ENCODE measurements around the gene B4GALT5. TPM values are rescaled to one million over a fixed set of nuclear protein-coding genes. Genes with fewer than 3 reads are reported as not detected.
A peak's percentile ranks its signal among the peaks of the same experiment; 100 is the strongest.
"Not testable (repeated sequence)": the region's sequence is repeated elsewhere in the genome, so short reads cannot be mapped to it uniquely, and the experiment has no call there.

Gene B4GALT5
- total and polyA plus RNA-seq, 12 donors = 14.2 to 137 (median 69.1) TPM

DNA sequence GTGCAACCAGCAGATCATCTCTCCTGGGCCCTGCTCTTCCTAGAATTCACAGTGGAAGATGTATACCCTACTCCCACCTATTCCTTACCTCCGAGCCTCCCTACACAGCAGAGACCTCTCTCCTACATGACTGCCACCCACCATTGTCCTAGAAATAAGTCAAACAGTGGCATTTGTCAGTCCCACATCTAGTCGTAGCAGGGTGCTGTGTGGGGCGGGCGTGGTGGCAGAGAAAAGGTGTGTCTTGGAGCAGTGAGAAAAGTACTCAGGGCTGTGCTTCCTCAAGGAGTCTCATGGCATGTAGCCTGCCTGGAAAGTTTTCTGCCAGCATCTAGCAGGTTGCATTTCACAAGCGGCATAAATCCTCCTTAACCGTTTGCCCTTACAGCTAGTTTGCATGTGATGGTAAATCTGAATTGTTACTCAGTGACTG, 86.3 kb downstream of the B4GALT5 start:
- Histone ChIP-seq H3K27ac (no peak overlapping the region), H3K36me3 (replicated peaks in 1 of 2) (no peaks in the 10 kb centered on the region), H3K4me1 (replicated peaks in 1 of 2) (peaks cover 15 to 18% of the 10 kb centered on the region in 2 donors), H3K27me3 (no peaks in the 10 kb centered on the region), H3K4me3 (no peak overlapping the region), H3K9me3 (replicated peaks in 1 of 3) (peaks cover 0 to 5% (median 0%) of the 10 kb centered on the region in 3 donors)
- TF ChIP-seq POLR2A (IDR thresholded peaks at IDR 0.05) = no peak
- peak in 1 of 7 donors; percentile 6 for DNase-seq
- 71 to 93% (median 80%) methylated on average over 6 of the region's 6 CpGs for WGBS, 4 donors
- intact Hi-C loops (cut with DNase I) = no loop called here

DNA sequence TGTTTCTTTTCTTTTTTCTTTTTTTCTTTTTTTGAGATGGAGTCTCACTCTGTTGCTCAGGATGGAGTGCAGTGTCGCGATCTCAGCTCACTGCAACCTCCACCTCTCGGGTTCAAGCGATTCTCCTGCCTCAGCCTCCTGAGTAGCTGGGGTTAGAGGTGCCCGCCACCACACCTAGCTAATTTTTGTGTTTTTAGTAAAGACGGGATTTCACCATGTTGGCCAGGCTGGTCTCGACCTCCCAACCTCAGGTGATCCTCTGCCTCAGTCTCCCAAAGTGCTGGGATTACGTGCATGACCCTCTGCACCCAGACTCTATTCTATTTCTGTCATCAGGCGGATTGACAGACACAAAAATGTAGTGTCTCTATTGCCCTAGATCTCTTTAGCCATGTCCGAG, 88.7 kb downstream of the B4GALT5 start:
- peak in 1 of 7 donors; percentile 1 for DNase-seq

DNA sequence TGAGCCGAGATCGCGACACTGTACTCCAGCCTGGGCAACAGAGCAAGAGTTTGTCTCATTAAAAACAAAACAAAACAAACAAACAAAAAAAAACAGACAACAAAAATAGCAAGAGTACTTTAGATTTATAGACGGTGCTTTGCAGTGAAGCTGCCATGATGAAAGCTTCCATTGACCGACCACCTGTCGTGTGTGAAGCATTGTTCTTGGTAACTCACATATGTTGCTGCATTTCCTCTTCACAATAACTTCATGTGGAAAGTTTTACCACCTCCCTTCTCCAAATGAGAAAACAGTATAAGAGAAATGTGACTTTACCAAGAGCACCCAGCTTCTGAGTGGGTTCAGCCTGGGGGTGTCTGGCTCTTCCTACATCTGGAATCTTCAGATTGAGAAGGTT, 89.4 kb downstream of the B4GALT5 start:
- no peaks in the 10 kb centered on the region for H3K36me3 ChIP-seq (replicated peaks in 1 of 2)
- peaks cover 0 to 9% (median 0%) of the 10 kb centered on the region in 3 donors for H3K9me3 ChIP-seq (replicated peaks in 1 of 3)
- no peak for DNase-seq
- H3K4me3 ChIP-seq = no peak overlapping the region
- no peaks in the 10 kb centered on the region for H3K27me3 ChIP-seq
- no peak overlapping the region for H3K27ac ChIP-seq
- H3K4me1 ChIP-seq (replicated peaks in 1 of 2) = no peaks in the 10 kb centered on the region
- 91 to 96% (median 92%) methylated on average over 6 of the region's 6 CpGs for WGBS, 4 donors
- TF ChIP-seq, protein P1, sequence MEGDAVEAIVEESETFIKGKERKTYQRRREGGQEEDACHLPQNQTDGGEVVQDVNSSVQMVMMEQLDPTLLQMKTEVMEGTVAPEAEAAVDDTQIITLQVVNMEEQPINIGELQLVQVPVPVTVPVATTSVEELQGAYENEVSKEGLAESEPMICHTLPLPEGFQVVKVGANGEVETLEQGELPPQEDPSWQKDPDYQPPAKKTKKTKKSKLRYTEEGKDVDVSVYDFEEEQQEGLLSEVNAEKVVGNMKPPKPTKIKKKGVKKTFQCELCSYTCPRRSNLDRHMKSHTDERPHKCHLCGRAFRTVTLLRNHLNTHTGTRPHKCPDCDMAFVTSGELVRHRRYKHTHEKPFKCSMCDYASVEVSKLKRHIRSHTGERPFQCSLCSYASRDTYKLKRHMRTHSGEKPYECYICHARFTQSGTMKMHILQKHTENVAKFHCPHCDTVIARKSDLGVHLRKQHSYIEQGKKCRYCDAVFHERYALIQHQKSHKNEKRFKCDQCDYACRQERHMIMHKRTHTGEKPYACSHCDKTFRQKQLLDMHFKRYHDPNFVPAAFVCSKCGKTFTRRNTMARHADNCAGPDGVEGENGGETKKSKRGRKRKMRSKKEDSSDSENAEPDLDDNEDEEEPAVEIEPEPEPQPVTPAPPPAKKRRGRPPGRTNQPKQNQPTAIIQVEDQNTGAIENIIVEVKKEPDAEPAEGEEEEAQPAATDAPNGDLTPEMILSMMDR (IDR thresholded peaks at IDR 0.05) = no peak
- no peak for TF ChIP-seq POLR2A (IDR thresholded peaks at IDR 0.05)
- intact Hi-C loops (cut with DNase I) = no loop called here

More for the DNA sequence above, 88.7 kb downstream of the B4GALT5 start:
- H3K4me1 ChIP-seq (replicated peaks in 1 of 2); H3K27ac ChIP-seq; H3K27me3 ChIP-seq; H3K9me3 ChIP-seq (replicated peaks in 1 of 3); H3K36me3 ChIP-seq (replicated peaks in 1 of 2); intact Hi-C loops (cut with DNase I); H3K4me3 ChIP-seq: not testable (repeated sequence)
- WGBS, 4 donors = 92 to 94% (median 93%) methylated on average over 10 of the region's 10 CpGs

DNA sequence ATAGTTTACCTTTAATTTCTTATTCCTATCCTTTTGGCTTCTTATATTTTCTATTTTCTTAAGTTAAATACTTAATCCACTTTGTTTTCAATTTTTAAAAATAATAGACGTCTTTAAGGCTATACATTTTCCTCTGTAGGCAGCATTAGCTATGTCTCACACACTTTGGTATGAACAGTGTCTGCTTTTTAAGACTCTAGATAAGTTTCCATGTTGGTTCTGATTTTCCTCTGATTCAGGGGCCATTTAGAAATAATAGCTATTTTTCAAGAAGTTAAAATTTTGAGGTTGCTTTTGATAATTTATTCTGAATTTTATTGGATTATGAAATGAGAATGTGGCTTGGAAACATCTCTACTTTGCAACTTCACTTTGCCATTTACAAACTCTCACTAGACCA, 91.4 kb downstream of the B4GALT5 start:
- H3K27ac ChIP-seq = no peak overlapping the region
- H3K36me3 ChIP-seq (replicated peaks in 1 of 2) = no peaks in the 10 kb centered on the region
- no peak for TF ChIP-seq POLR2A (IDR thresholded peaks at IDR 0.05)
- TF ChIP-seq, protein P1 (IDR thresholded peaks at IDR 0.05) = no peak
- DNase-seq = no peak
- intact Hi-C loops (cut with DNase I) = no loop called here
- H3K9me3 ChIP-seq (replicated peaks in 1 of 3) = peaks cover 0 to 5% (median 0%) of the 10 kb centered on the region in 3 donors
- no peaks in the 10 kb centered on the region for H3K4me1 ChIP-seq (replicated peaks in 1 of 2)
- 85 to 90% (median 87%) methylated on average over 1 of the region's 1 CpG for WGBS, 4 donors
- no peaks in the 10 kb centered on the region for H3K27me3 ChIP-seq
- H3K4me3 ChIP-seq = no peak overlapping the region

DNA sequence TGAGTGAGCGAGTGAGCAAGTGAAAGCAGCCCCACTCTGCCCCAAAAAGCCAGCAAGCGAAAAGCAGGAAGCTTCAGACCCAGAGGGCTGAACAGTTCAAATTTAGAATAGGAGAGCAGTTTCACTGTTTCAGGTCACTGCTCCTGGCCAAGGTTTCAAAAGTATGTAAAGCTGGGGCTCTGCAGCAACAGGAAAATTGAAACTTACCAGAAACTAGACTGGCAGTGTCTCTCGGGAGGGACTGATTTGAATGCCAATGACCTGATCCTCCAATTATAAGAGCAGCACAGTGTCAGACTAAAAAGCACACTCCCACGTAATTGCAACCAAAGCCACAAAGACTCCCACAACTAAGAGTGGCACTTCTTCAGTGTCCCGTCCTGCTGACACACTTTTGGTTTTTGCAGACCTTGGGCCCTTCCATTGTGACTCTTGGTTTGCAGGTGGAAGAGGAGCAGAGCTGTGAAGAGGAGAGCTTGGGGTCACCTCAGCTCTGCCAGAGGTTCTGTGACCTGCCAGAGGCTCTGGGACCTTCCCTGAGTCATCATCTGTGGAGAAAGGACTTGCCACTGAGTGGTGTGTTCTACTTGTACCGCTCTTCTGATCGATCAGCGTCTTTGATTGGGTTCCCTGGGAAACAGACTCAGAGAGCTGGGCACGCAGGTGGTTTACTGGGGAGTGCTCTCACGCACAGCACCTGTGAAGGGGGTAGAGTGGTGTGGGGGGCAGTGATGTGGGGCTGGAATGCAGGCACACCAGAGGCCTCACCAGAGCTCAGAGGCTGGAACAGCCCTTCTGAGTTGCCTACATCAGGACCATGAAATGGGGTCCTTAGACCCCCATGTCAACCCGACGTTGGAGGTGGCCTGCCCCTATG, 93.1 kb downstream of the B4GALT5 start:
- no peak overlapping the region for H3K27ac ChIP-seq
- 86 to 92% (median 87%) methylated on average over 7 to 12 of the region's 12 CpGs for WGBS, 4 donors
- H3K9me3 ChIP-seq (replicated peaks in 1 of 3) = peaks cover 0 to 5% (median 0%) of the 10 kb centered on the region in 3 donors
- intact Hi-C loops (cut with DNase I) = no loop called here
- no peaks in the 10 kb centered on the region for H3K36me3 ChIP-seq (replicated peaks in 1 of 2)
- no peaks in the 10 kb centered on the region for H3K27me3 ChIP-seq
- peak in 1 of 7 donors; percentile 8 for DNase-seq
- no peak for TF ChIP-seq POLR2A (IDR thresholded peaks at IDR 0.05)
- TF ChIP-seq, protein P1 (IDR thresholded peaks at IDR 0.05) = no peak
- no peak overlapping the region for H3K4me3 ChIP-seq
- peaks cover 0 to 5% of the 10 kb centered on the region in 2 donors for H3K4me1 ChIP-seq (replicated peaks in 1 of 2)
